T47D (cell line): ENCODE results near the gene DDX10.
"Not testable (repeated sequence)": the region's sequence is repeated elsewhere in the genome, so short reads cannot be mapped to it uniquely, and the experiment has no call there.

ENCODE experiments used
- DNase-seq, 2 experiments: peaks; one replicate each; pipeline versions ENCODE4 v3.0.0 to v3.0.0-alpha.2; 2011 to 2012; ENCODE audit warnings: low read depth in 1 of 2, low spot score in 1 of 2
- JUND ChIP-seq: IDR thresholded peaks from 2 replicates; pipeline ENCODE4 v1.6.1; 2012; ENCODE audit warnings: low read depth
- in situ Hi-C: cut with HindIII; loops from 2 replicates; pipeline ENCODE4 v1.10.0; 2016; ENCODE audit warnings: low sequenced_read_pairs, low pct_unique_long_range_greater_than_20kb

The DDX10 gene

DNA sequence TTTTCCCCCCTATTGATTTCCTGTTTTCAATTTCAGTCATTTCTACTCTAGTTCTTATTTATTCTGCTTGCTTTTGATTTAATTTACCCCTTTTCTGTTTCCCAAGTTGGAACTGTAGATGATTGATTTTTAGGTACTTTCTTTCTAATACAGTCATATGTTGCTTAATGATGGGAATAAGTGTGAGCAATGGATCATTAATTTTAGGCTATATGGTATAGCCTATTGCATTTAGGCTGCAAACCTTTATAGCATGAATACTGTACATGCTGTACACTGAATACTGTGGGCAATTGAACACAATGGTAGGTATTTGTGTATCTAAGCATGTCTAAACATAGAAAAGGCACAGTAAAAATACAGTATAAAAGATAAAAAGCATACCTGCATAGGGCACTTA is 44.9 kb downstream of the DDX10 start:
- no peak for DNase-seq
- in situ Hi-C loops: no loop called here
- TF ChIP-seq JUND: no peak

DNA sequence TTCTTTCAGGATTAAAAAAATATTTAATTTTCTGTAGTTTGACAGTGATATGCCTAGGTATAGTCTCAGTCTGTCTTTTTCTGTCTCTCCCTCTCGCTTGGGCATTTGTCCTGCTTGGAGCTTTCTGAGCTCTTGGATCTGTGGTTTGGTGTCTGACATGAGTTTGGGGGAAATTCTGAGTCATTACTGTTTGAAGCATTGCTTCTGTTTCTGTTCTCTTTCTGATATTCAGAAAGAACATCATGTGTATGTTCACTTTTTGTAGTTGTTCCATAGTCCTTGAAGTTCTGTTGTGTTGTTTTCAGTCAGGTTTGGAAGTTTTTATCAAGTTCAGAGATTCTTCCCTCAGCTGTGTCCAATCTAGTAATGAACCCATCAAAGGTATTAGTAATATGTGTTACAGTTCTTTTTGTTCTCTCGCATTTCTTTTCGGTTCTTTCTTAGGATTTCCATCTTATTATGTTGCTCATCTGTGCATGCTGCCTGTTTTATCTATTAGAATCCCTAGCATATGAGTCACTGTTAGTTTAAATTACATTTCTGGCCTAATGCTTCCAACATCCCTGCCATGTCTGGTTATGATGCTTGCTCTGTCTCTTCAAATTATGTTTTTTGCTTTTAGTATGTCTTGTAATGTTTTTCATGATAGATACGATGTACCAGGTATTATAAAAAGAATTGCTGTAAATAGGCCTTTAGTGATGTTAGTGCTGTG is 48.4 kb downstream of the DDX10 start:
- in situ Hi-C loops: no loop called here
- DNase-seq: no peak
- no peak for TF ChIP-seq JUND

DNA sequence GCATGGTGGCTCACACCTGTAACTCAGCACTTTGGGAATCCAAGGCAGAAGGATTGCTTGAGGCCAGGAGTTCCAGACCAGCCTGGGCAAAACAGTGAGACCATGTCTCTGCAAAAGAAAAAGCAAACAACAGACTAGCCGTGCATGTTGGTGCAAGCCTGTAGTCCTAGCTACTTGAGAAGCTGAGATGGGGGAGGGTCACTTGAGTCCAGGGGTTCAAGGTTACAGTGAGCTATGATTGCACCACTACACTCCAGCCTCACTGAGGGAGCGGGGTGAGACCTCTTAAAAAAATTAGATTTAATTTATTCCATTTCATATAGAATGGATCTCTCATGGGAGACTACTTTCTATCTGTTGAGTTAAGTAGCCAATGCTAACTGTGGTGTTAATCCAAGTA is 50.4 kb downstream of the DDX10 start:
- in situ Hi-C loops: no loop called here
- no peak for DNase-seq
- no peak for TF ChIP-seq JUND

DNA sequence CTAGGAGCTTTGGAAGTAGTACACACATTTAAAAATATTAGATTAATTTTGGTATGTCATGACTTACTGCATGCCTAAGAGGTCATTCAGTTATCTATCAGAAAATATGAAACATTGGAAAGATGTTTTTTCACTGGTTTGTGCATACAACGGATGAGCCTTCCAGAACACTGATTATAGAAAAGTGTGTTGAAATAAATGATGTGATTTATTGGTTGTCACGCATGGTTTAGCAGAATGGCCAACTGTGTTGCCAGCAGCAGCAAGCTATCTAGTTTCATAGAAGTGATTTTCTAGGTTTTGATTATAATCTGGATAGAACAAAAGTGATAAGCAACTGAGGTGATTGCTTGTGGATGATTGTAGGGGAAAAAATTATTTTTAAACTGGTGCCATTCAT is 53.6 kb downstream of the DDX10 start:
- TF ChIP-seq JUND: no peak
- in situ Hi-C loops: no loop called here
- DNase-seq: no peak

DNA sequence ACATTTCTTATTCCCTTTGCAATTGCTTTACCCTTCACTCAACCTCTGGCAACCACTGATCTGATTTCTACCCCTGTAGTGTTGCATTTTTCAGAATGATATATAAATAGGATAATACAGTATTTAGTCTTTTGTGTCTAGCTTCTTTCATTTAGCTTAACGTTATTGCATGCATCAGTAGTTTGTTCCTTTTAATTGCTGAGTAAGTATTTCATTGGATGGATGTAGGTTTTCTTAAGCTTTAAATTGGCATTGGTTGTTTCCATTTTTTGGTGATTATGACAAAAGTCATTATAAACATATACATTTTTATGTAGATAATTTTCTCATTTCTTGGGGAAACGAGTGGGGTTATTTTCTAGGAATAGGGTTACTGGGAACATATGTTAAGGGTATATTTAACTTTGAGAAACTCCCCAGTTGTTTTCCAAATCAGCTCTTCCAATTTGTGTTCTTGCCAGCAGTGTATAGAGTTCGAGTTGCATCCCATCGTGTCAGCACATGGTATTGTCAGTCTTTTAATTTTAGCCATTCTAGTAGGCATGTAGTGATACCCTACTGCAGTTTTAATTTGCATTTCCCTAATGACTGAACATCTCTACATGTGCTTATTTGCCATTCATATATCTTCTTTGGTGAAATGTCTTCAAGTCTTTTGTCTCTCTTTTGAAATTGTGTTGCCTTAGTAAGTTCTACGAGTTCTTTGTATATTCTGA is 60.3 kb downstream of the DDX10 start:
- DNase-seq: no peak
- in situ Hi-C loops: no loop called here
- TF ChIP-seq JUND: no peak

DNA sequence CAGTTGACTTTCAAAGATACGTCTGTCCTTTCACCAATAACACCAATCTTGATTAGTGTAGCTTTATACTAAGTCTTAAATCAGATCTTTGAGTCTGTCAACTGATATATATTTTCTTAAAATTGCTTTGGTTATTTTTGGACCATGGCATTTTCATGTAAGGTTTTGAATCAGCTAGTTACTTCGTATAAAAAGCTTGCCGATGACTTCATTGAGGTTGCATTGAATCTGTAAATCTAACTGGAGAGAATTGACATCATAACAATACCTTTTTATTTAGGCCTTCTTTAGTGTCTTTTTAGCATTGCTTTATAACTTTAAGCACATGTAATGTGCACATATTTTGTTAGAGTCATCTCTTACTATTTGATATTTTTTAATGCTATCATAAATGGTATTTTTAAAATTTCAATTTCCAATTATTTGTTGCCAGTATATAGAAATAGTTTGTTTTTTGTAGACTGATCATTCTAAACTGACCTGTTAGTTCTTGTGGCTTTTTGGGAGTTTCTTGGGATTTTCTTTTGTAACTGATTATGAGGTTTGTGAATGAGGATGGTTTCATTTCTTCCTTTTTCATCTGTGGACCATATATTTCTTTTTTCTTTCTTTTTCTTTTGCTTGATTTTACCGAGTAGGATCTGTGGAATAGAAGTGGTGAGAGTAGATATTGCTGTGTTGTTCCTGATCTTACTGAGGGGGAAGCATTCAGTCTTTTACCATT is 61.4 kb downstream of the DDX10 start:
- TF ChIP-seq JUND: no peak
- no peak for DNase-seq
- in situ Hi-C loops: no loop called here

DNA sequence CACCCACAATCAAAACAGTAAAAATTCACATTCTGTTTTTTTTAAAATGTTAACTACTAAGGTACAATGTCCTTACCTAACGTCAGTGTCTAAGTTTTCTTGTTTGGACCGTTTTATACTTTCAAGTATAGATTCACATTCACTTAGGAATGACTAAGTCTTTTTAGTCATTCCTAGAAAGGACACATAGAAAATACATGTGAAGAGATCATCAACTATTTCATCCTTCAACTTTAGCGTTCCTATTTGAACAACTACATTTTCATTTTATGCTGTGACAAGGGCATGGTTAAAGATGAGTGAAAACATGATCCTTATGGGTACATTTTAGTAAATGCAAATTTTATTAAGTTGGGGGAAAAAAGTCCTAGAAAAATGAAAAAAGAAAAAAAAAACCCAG is 62.8 kb downstream of the DDX10 start:
- in situ Hi-C loops: no loop called here
- no peak for DNase-seq
- TF ChIP-seq JUND: no peak

DNA sequence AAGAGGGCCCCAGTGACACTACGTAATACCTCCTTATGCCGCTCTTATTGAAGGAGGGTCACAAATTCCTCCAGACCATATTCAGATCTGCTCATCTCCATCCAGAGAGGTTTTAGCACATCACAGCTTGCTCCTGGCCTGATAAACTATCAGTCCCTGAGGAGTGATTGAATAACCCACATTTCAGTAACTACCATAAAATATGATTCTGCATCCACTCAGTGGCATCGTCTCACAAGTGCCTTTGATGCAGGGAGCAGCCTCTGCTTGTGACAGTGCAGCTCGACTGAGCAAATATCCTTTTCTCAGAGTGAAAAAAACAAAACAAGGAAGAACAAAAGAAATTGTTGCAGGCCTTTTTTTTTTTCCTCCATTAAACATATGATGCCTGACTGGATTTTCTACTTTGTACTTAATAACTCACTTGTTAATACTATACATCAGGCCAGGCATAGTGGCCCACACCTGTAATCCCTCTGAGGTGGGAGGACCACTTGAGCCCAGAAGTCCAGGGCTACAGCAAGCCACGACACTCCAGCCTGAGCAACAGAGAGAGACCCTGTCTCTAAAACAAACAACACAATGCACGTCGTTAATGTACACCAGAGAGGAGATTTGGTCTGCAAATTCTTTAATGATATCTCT is 64.5 kb downstream of the DDX10 start:
- no peak for TF ChIP-seq JUND
- DNase-seq: no peak
- in situ Hi-C loops: no loop called here

DNA sequence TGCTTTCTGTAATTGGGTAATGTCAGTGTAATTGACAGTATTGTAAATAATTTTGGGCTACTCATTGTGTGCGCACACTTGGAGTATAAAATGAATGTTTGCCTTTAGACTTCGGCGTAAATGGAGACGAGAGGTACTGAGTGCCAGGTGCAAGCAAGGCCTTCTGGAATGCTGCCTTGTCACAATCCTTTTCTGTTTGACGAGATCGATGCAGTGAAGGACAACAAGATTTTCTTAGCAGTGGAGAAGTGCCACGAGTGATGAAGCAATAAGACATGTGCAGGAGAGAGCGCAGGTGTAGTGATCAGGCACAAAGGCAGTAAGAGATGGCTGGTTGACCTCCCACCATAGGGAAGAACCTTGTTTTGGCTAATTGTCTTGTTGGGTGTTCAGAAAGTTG is 67.5 kb downstream of the DDX10 start:
- no peak for TF ChIP-seq JUND
- in situ Hi-C loops: no loop called here
- DNase-seq: peak in 1 of 2 experiments; percentile 84

DNA sequence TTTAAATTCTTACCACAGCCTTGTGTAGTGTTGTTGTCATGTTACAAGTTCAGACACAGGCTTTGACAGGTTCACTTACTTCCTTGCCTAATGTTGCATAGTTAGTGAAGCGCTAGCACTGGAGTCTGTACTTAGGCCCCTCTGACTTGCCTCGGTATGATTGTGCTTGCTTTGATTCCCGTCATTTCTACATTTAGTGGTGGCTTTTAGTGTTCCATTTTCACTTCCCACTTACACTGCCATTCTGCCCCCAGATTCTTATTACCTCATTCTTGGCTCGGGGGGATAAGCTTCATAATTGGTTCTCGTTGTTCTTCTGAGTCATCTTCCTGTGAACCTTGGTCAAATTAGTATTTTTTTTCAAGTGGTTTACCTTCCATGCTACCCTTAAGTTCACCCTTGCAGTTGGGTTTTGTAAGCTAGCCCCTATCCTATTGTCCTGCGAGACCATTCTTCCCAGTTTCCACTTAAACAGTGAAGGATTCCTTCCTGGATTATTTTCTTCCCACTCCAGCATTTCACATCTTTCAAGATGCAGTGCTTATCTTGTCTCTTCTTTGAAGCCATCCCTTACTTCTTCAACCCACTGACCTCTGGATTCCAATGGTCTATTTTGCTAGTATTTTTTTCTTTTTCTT is 68.7 kb downstream of the DDX10 start:
- DNase-seq: no peak
- in situ Hi-C loops: no loop called here
- TF ChIP-seq JUND: no peak

DNA sequence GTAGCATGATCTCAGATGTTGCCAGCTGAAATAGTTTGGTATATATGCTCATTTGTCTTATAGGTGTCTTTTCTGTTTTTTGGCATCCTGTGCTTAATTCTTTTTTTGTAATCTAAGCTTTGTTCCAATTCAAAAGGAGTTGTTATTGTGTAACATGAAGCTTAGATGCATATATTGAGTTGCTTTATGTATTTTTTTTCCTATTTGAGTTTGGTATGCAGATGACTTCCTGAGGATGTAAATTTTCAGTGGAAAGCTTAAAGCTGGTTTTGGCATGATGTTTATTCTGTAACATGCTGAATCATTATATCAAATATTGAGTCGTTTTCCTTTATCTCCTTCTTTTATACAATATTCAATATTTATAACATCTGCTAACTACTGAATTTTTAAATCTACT is 69.4 kb downstream of the DDX10 start:
- TF ChIP-seq JUND: no peak
- no peak for DNase-seq
- in situ Hi-C loops: no loop called here

DNA sequence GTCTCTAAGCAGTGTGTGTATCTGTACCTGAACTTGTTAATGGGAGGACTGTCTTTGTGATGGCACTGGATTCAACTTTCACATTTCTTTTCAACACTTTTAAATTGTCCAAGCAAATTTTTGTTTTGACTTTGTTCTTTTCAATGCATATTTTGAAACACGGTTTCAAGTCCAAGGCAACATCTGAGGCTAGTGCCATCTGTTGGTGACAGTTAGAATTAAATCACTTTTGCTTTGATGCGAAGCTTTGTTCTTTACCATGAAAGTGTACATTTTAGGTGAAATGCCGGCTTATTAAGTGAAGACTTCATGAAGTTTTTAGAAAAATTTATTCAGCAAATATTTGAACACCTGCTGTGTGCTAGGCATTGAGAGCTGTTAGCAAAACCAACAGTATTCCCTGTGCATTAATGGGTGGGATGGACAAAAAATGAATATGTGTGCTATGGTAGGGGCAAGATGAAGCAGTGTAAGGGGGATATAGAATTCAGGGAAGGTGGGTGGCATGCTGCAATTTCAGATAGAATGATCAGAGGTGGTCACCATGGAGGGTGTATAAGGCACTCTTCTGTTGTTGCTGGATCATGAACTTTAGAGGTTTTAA is 70.2 kb downstream of the DDX10 start:
- in situ Hi-C loops: no loop called here
- peak in 1 of 2 experiments; percentile 58 for DNase-seq

DNA sequence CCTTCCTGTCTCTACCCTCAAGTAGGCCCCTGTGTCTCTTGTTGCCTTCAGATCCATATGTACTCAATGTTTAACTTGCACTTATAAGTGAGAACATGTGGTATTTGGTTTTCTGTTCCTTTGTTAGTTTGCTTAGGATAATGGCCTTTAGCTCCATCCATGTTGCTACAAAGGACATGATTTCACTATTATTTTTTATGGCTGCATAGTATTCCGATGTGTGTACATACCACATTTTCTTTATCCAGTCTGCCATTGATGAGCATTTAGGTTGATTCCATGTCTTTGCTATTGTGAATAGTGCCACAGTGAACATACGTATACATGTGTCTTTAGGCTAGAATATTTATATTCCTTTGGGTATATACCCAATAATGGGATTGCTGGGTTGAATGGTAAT is 75.3 kb downstream of the DDX10 start:
- DNase-seq, in situ Hi-C loops: not testable (repeated sequence)

More for the DNA sequence above, 70.2 kb downstream of the DDX10 start:
- TF ChIP-seq JUND: no peak
